GM12872 (cell line): Measurements from ENCODE around the gene TNRC6A.

Experiments used
- TF ChIP-seq, protein P1 (sequence below): IDR thresholded peaks from 3 replicates; pipeline ENCODE4 v1.5.1; 2011; ENCODE audit warnings: low read depth, mild to moderate bottlenecking, low read length, moderate library complexity; ENCODE audit not compliant: insufficient read depth

TNRC6A gene

DNA sequence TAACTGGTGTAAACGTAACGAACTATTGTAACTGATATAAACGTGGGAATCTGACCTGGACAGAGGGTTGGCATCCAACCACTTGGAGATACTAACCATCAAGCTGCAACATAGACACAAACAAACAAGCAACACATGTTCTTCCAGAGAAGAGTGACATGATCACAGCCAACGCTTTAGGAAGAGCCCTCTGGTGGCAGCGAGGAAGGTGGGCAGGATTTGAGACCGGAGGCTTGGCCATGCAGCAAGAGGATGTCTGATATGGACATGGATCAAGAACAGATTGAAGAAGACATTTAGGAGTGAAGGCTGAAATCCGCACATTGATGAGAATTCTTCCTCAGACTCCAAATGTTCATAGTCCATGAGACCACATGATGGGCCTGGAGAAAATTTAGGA, 40.3 kb upstream of the TNRC6A start:
- TF ChIP-seq, protein P1, sequence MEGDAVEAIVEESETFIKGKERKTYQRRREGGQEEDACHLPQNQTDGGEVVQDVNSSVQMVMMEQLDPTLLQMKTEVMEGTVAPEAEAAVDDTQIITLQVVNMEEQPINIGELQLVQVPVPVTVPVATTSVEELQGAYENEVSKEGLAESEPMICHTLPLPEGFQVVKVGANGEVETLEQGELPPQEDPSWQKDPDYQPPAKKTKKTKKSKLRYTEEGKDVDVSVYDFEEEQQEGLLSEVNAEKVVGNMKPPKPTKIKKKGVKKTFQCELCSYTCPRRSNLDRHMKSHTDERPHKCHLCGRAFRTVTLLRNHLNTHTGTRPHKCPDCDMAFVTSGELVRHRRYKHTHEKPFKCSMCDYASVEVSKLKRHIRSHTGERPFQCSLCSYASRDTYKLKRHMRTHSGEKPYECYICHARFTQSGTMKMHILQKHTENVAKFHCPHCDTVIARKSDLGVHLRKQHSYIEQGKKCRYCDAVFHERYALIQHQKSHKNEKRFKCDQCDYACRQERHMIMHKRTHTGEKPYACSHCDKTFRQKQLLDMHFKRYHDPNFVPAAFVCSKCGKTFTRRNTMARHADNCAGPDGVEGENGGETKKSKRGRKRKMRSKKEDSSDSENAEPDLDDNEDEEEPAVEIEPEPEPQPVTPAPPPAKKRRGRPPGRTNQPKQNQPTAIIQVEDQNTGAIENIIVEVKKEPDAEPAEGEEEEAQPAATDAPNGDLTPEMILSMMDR: peak; percentile 56

DNA sequence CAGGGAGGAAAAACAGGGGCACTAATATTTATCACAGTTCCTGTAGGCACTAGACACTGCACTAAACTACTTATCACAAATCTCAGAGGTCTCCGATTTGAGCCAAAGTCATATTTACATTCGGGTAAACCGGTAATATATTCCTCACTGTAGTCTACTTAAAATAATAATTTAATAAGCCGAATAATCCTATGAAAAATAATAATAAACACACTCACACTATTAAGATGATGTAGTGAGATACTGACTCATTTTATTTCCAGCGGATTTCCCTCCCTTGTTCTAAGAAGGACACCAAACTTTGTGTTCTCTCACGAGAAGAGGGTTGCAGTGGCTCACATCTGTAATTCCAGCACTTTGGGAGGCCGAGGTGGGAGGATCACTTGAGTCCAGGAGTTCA, 36.6 kb upstream of the TNRC6A start:
- TF ChIP-seq, protein P1: no peak

DNA sequence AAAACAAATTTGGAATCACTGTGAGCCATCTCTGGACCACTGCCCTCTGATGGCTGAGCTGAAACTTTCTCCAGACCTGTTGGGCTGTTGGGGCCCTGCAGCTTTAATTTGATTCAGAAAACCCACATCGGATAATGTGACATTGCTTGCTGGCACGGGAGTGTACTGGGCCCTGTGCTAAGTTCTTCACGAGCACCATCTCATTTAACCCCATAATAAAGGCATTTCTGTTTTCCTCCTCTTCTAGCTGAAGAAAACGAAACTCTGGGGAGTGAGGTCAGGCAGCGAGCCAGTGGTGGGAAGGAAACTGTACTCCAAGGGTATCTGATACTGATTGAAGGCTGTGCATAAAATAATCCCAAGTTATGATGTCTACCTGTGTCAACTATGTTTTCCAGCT, 34.5 kb upstream of the TNRC6A start:
- TF ChIP-seq, protein P1: no peak

DNA sequence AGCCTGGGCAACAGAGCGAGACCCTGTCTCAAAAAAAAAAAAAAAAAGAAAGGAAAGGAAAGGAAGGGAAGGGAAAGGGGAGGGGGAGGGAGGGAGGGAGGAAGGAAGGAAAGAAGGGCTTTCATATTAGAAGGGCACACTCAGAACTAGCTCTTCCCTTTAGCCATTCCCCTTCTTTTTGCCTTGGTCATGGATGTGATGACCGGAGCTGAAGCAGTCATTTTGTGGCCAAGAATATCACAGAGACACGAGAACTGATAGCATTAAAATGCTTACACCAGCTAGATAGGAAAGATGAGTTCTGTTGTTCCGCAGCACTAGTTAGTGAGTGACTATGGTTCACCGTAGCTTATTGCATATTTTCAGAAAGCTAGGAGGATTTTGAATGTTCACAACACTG, 32.8 kb upstream of the TNRC6A start:
- TF ChIP-seq, protein P1: no peak

DNA sequence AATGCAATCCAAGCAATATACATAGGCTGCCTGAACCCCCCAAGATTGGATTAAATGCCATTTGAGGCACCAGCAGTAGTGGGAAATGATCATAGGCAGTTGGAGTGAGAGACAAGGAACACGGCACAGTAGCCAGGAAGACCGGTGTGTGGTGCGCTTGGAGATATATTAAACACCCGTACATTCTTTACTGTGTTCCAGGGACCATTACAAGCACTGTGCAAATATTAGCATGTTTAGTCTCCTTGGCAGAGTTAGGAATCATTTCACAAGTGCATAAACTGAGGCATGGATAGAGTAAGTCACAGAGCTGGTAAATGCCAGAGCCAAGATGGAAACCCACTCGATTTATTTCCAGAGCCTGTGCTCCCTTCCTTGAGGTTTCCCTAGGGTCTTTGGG, 31.1 kb upstream of the TNRC6A start:
- TF ChIP-seq, protein P1: no peak

DNA sequence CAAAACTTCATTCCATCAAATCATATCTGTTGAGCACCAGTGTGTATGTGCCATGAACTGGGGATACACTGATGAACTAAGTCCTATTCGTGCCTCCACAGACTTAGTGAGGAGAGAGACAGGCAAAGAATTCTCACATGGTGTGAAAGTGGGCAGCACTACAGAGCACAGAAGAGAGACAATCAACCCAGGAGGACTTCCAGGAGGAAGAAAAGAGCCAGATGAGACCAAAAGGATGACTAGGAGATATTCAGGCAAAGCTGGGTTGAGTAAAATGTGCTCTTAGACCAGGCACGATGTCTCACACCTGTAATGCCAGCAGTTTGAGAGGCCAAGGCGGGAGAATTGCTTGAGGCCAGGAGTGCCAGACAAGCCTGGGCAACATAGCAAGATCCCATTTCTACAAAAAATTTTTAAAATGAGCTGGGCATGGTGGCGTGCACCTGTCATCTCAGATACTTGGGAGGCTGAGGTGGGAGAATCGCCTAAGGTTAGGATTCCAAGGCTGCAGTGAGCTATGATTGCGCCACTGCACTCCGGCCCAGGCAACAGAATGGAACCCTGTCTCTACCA, 30.2 kb upstream of the TNRC6A start:
- TF ChIP-seq, protein P1: no peak

DNA sequence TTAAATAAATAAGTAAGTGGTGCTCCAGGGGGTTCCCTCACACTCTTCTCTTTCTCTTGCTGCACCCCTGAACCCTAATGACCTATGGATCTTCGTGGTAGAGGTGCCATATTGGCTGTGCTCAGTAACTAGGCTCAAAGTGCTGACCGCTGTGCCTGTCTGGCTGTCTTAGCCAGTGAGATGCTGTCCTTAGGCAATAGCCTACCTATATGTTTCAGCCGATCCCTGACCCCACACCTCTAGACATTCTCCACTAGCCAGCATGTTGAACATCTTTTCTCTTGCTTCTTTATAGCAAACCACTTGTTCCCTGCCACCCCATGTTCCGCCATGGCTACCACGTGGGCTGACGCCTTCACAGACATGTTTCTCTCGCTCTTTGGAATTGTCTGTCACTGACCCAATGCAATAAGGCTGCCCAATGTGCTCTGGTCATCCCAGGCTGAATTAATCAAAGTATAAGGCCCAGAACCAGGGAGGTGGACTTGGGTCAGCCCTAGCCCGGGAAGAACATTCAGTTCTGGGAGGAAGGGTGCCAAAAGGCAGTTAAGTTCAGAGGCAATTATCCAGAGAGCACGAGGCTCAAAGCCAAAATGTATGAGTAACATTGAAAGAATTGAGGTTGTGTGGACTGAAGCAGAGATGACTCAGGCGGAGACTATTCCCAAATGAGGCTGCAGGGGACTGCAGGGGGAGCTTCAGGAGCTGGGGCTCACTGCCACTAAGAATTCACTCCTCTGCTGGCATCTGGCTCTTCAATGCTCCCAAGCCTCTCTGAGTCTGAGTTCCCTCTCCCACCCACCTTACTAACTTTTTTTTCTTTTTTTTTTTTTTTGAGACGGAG, 28.7 kb upstream of the TNRC6A start:
- TF ChIP-seq, protein P1: no peak
